Liver (tissue), 9 donors: ENCODE data around the gene SEZ6L. TPM values are rescaled to one million over a fixed set of nuclear protein-coding genes. Genes with fewer than 3 reads are reported as not detected.

Experiments
- DNase-seq: peaks from one replicate; pipeline ENCODE4 v3.0.0-alpha.2; 2017; ENCODE audit warnings: low spot score
- H3K27ac ChIP-seq, 2 donors: one replicate each; pipeline ENCODE4 v1.7.0; 2013; ENCODE audit warnings: inconsistent platforms in 2 of 2, low read length in 2 of 2, control low read depth in 1 of 2, low read depth in 1 of 2, mild to moderate bottlenecking in 1 of 2
- H3K27me3 ChIP-seq, 4 donors: one replicate each; pipeline versions ENCODE4 v1.6.1 to v1.7.0; 2013; ENCODE audit warnings: low read length in 3 of 4, inconsistent platforms in 1 of 4, mild to moderate bottlenecking in 1 of 4, moderate library complexity in 1 of 4; ENCODE audit not compliant: control insufficient read depth in 4 of 4, insufficient read depth in 4 of 4
- H3K36me3 ChIP-seq, 4 donors: one replicate each; pipeline versions ENCODE4 v1.6.1 to v1.7.0; 2013; ENCODE audit warnings: low read length in 3 of 4, mild to moderate bottlenecking in 3 of 4, low read depth in 1 of 4, moderate library complexity in 1 of 4; ENCODE audit not compliant: control insufficient read depth in 4 of 4, insufficient read depth in 3 of 4
- H3K4me1 ChIP-seq, 4 donors: one replicate each; pipeline versions ENCODE4 v1.6.1 to v1.7.0; 2013; ENCODE audit warnings: low read length in 3 of 4, mild to moderate bottlenecking in 3 of 4, moderate library complexity in 1 of 4; ENCODE audit not compliant: control insufficient read depth in 4 of 4, insufficient read depth in 4 of 4
- H3K4me3 ChIP-seq, 3 donors: one replicate each; pipeline versions ENCODE4 v1.6.1 to v1.7.0; 2013; ENCODE audit warnings: low read length in 3 of 3, control low read depth in 1 of 3, low read depth in 1 of 3, mild to moderate bottlenecking in 1 of 3
- H3K9ac ChIP-seq, 2 donors: one replicate each; pipeline ENCODE4 v1.7.0; 2013; ENCODE audit warnings: low read length in 2 of 2, mild to moderate bottlenecking in 2 of 2, moderate library complexity in 2 of 2, control low read depth in 1 of 2, low read depth in 1 of 2
- H3K9me3 ChIP-seq, 4 donors: one replicate each; pipeline versions ENCODE4 v1.6.1 to v1.7.0; 2013; ENCODE audit warnings: low read length in 3 of 4; ENCODE audit not compliant: control insufficient read depth in 4 of 4
- ATF3 ChIP-seq: IDR thresholded peaks from 2 replicates; pipeline ENCODE4 v1.6.1; 2016; ENCODE audit warnings: antibody characterized with exemption
- CTCF ChIP-seq: fragments of 150-350 bp; IDR thresholded peaks from 2 replicates; pipeline ENCODE4 v1.5.1; 2017; ENCODE audit warnings: improper control_type of control experiment, low read depth, low read length; ENCODE audit not compliant: missing input control
- EGR1 ChIP-seq, 2 donors: IDR thresholded peaks; 2 replicates each; pipeline ENCODE4 v1.6.1; 2016 to 2018; ENCODE audit warnings: antibody characterized with exemption in 2 of 2, low read depth in 2 of 2
- FOXA1 ChIP-seq: IDR thresholded peaks from 2 replicates; pipeline ENCODE4 v1.6.1; 2016; ENCODE audit warnings: antibody characterized with exemption
- FOXA2 ChIP-seq: IDR thresholded peaks from 2 replicates; pipeline ENCODE4 v1.6.1; 2016; ENCODE audit warnings: antibody characterized with exemption
- GABPA ChIP-seq, 2 donors: IDR thresholded peaks in 1 of 2; conservative IDR thresholded peaks in 1 of 2; 2 replicates each; pipeline ENCODE4 v1.6.1; 2016; ENCODE audit warnings: antibody characterized with exemption in 2 of 2, mild to moderate bottlenecking in 1 of 2, moderate library complexity in 1 of 2
- HNF4A ChIP-seq, 2 donors: conservative IDR thresholded peaks; 2 replicates each; pipeline ENCODE4 v1.6.1; 2016; ENCODE audit warnings: antibody characterized with exemption in 2 of 2, mild to moderate bottlenecking in 2 of 2
- HNF4G ChIP-seq: IDR thresholded peaks from 2 replicates; pipeline ENCODE4 v1.6.1; 2016; ENCODE audit warnings: antibody characterized with exemption
- JUND ChIP-seq, 2 donors: IDR thresholded peaks; 2 replicates each; pipeline ENCODE4 v1.6.1; 2016; ENCODE audit warnings: antibody characterized with exemption in 2 of 2
- MAX ChIP-seq: IDR thresholded peaks from 2 replicates; pipeline ENCODE4 v1.6.1; 2016; ENCODE audit warnings: antibody characterized with exemption
- NR2F2 ChIP-seq: IDR thresholded peaks from 2 replicates; pipeline ENCODE4 v1.6.1; 2016; ENCODE audit warnings: antibody characterized with exemption
- RAD21 ChIP-seq, 2 donors: IDR thresholded peaks; 2 replicates each; pipeline ENCODE4 v1.6.1; 2016; ENCODE audit warnings: antibody characterized with exemption in 2 of 2, mild to moderate bottlenecking in 2 of 2
- REST ChIP-seq: IDR thresholded peaks from 2 replicates; pipeline ENCODE4 v1.6.1; 2016; ENCODE audit warnings: antibody characterized with exemption, mild to moderate bottlenecking
- RXRA ChIP-seq, 2 donors: IDR thresholded peaks; 2 replicates each; pipeline ENCODE4 v1.6.1; 2017 to 2018; ENCODE audit warnings: antibody characterized with exemption in 2 of 2, mild to moderate bottlenecking in 1 of 2
- SP1 ChIP-seq: IDR thresholded peaks from 2 replicates; pipeline ENCODE4 v1.6.1; 2018; ENCODE audit warnings: antibody characterized with exemption, mild to moderate bottlenecking
- TAF1 ChIP-seq: conservative IDR thresholded peaks from 2 replicates; pipeline ENCODE4 v1.6.1; 2016; ENCODE audit warnings: antibody characterized with exemption, mild to moderate bottlenecking
- YY1 ChIP-seq: IDR thresholded peaks from 2 replicates; pipeline ENCODE4 v1.6.1; 2016; ENCODE audit warnings: antibody characterized with exemption, mild to moderate bottlenecking
- ZBTB33 ChIP-seq: IDR thresholded peaks from 2 replicates; pipeline ENCODE4 v1.6.1; 2016; ENCODE audit warnings: antibody characterized with exemption
- WGBS: extraction: QIAGEN DNeasy Blood & Tissue Kit; methylation state at CpG from one replicate; pipeline ENCODE4 v1.1.7; 2013; 5-methylcytosine and 5-hydroxymethylcytosine counted together
- polyA plus RNA-seq, 2 donors: library from polyadenylated mRNA; stranded (reverse) in 1 of 2; unstranded in 1 of 2; fragments of 200-250 nt in 1 of 2; fragments of >200 nt in 1 of 2; fragmentation: Nextera tagmentation in 1 of 2; extraction: Ambion mirVana in 1 of 2; gene quantifications; one replicate each; pipeline versions ENCODE4 v1.2.1 to v1.2.3, GENCODE V29; 2013 to 2015
- total RNA-seq, 2 donors: library from RNA; depleted of rRNA; stranded (reverse); fragments of >200 nt; gene quantifications; one replicate each; pipeline ENCODE4 v1.2.3, GENCODE V29; 2014
- donor health status: healthy.
- donor health status: healthy.
- donor health status: healthy.
- donor health status: healthy.
- donor health status: healthy.

SEZ6L gene
- total and polyA plus RNA-seq, 4 donors = under 0.01 to 0.70 (median 0.08) TPM; not detected in 1

- no peaks in the 10 kb centered on the region for H3K9me3 ChIP-seq
- no peak for DNase-seq
- no peak overlapping the region for H3K4me3 ChIP-seq
- WGBS = 65% methylated on average over 4 of the region's 4 CpGs
- H3K27me3 ChIP-seq = peaks cover 0 to 3% (median 0%) of the 10 kb centered on the region in 4 donors
- no peak overlapping the region for H3K27ac ChIP-seq
- H3K4me1 ChIP-seq = no peaks in the 10 kb centered on the region
- TF ChIP-seq GABPA (IDR thresholded peaks at IDR 0.05 in 1 of 2, conservative IDR thresholded peaks at IDR 0.05 in 1 of 2) (no peak), ZBTB33 (no peak), HNF4G (no peak), ATF3 (no peak), JUND (IDR thresholded peaks at IDR 0.05) (no peak), EGR1 (IDR thresholded peaks at IDR 0.05; ENCODE audit: low read depth in 2 of 2) (no peak), MAX (no peak), CTCF (no peak), RXRA (IDR thresholded peaks at IDR 0.05) (no peak), YY1 (no peak), FOXA1 (no peak), HNF4A (conservative IDR thresholded peaks at IDR 0.05) (no peak), REST (no peak), RAD21 (IDR thresholded peaks at IDR 0.05) (no peak), FOXA2 (no peak), SP1 (no peak), TAF1 (no peak), NR2F2 (no peak)
- no peak overlapping the region for H3K9ac ChIP-seq
- no peaks in the 10 kb centered on the region for H3K36me3 ChIP-seq
These were observed 156.4 kb downstream of the SEZ6L start for GRCh38 chr22:26325641-26326040.

- H3K4me3 ChIP-seq = no peak overlapping the region
- 55% methylated on average over 20 of the region's 20 CpGs for WGBS
- H3K9me3 ChIP-seq = no peaks in the 10 kb centered on the region
- H3K4me1 ChIP-seq = no peaks in the 10 kb centered on the region
- H3K27me3 ChIP-seq = peaks cover 0 to 3% (median 0%) of the 10 kb centered on the region in 4 donors
- no peak for DNase-seq
- H3K36me3 ChIP-seq = no peaks in the 10 kb centered on the region
- H3K27ac ChIP-seq = no peak overlapping the region
- TF ChIP-seq MAX (no peak), HNF4G (no peak), FOXA1 (no peak), JUND (IDR thresholded peaks at IDR 0.05) (no peak), FOXA2 (no peak), SP1 (no peak), CTCF (no peak), NR2F2 (no peak), REST (no peak), RAD21 (IDR thresholded peaks at IDR 0.05) (no peak), TAF1 (no peak), HNF4A (conservative IDR thresholded peaks at IDR 0.05) (no peak)
- no peak overlapping the region for H3K9ac ChIP-seq
These were observed 157.5 kb downstream of the SEZ6L start for GRCh38 chr22:26326803-26327202.
